ENCODE results near the gene OR6C76.

Gene OR6C76

DNA sequence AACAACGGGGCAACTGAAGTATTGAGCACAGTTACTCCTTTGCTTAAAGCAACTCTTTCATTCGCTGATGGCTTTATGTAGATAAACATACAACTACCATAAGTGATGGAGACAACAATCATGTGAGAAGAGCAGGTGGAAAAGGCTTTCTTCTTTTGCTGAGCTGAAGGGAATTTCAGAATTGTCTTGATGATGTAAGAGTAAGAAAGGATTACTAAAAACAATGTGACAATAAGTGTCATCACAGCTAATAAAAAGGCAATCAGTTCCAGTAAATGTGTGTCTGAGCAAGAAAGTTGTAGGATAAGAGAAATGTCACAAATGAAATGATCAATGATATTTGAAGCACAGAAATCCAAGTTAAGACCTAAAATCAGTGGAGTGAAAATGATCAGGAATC is 43.2 kb downstream of the OR6C76 start:
- DNase-seq (ENCODE audit: low spot score) = no peak

GRCh38 chr12:55470088-55470829 is 44.2 kb downstream of the OR6C76 start, which contains the start of gene OR6C70:
Gene OR6C70 (minus strand): TSS chr12:55470138. CDS start chr12:55470138, 0 bp downstream.
- DNase-seq (ENCODE audit: low spot score) = no peak

- no peak for DNase-seq (ENCODE audit: low spot score)
Observed at GRCh38 chr12:55472264-55472663, 46.2 kb downstream of the OR6C76 start.
